Sigmoid colon (tissue), 7 donors: ENCODE measurements around the gene MPST. TPM values are rescaled to one million over a fixed set of nuclear protein-coding genes. Genes with fewer than 3 reads are reported as not detected.

Experiments used
- DNase-seq: peaks from one replicate; pipeline ENCODE4 v3.0.0-alpha.2; 2019
- H3K27ac ChIP-seq, 4 donors: fragments of 200-600 bp; sonication (generic); one replicate each; pipeline ENCODE4 v1.5.1; 2016 to 2019; ENCODE audit warnings: mild to moderate bottlenecking in 1 of 4
- H3K27me3 ChIP-seq, 3 donors: fragments of 200-600 bp; sonication (generic); one replicate each; pipeline ENCODE4 v1.5.1; 2019; ENCODE audit warnings: mild to moderate bottlenecking in 1 of 3
- H3K36me3 ChIP-seq, 4 donors: fragments of 200-600 bp; sonication (generic); one replicate each; pipeline ENCODE4 v1.5.1; 2016 to 2019
- H3K4me1 ChIP-seq, 4 donors: fragments of 200-600 bp; sonication (generic); one replicate each; pipeline ENCODE4 v1.5.1; 2017 to 2019
- H3K4me3 ChIP-seq, 4 donors: fragments of 200-600 bp; sonication (generic); one replicate each; pipeline ENCODE4 v1.5.1; 2017 to 2019; ENCODE audit warnings: mild to moderate bottlenecking in 2 of 4, moderate library complexity in 1 of 4
- H3K9me3 ChIP-seq, 4 donors: fragments of 200-600 bp in 3 of 4; sonication (generic) in 3 of 4; one replicate each; pipeline versions ENCODE4 v1.5.1 to v1.6.1; 2013 to 2019
- CTCF ChIP-seq, 4 experiments: fragments of 450-650 bp in 3 of 4; fragments of 200-600 bp in 1 of 4; IDR thresholded peaks; one replicate each; pipeline ENCODE4 v1.5.1; 2016 to 2019; ENCODE audit warnings: antibody characterized with exemption in 4 of 4, mild to moderate bottlenecking in 3 of 4, moderate library complexity in 2 of 4
- EP300 ChIP-seq, 4 donors: sonication (generic); formaldehyde crosslinking; IDR thresholded peaks; one replicate each; pipeline ENCODE4 v1.6.1; 2017; ENCODE audit warnings: antibody characterized with exemption in 4 of 4
- POLR2A ChIP-seq, 2 donors: fragments of 450-650 bp; IDR thresholded peaks; one replicate each; pipeline ENCODE4 v1.6.1; 2016; ENCODE audit warnings: antibody characterized with exemption in 2 of 2, mild to moderate bottlenecking in 2 of 2, moderate library complexity in 2 of 2
- POLR2AphosphoS5 ChIP-seq, 4 donors: sonication (generic); formaldehyde crosslinking; IDR thresholded peaks; one replicate each; pipeline ENCODE4 v1.6.1; 2017; ENCODE audit warnings: antibody characterized with exemption in 4 of 4
- WGBS, 2 donors: extraction: QIAGEN DNeasy Blood & Tissue Kit; methylation state at CpG; one replicate each; pipeline ENCODE4 v1.1.7; 2013; 5-methylcytosine and 5-hydroxymethylcytosine counted together
- intact Hi-C: fragments of 100-400 bp; cut with DNase I; formaldehyde crosslinking; loops from one replicate; pipeline ENCODE4 v1.15.1; 2023
- polyA plus RNA-seq, 3 donors: library from polyadenylated mRNA; stranded (reverse); fragments of 200-250 nt; gene quantifications; one replicate each; pipeline ENCODE4 v1.2.3, GENCODE V29; 2013
- total RNA-seq, 4 donors: library from RNA; depleted of rRNA; stranded (reverse); fragments of >200 nt; gene quantifications; one replicate each; pipeline ENCODE4 v1.1.0, GENCODE V29; 2016
- donor health status: healthy with polysubstance abuse.
- donor health status: Bipolar disorder and iron deficiency.
- donor health status: healthy.

The MPST gene
- total and polyA plus RNA-seq, 7 donors, result 94.2 to 340 (median 143) TPM

DNA sequence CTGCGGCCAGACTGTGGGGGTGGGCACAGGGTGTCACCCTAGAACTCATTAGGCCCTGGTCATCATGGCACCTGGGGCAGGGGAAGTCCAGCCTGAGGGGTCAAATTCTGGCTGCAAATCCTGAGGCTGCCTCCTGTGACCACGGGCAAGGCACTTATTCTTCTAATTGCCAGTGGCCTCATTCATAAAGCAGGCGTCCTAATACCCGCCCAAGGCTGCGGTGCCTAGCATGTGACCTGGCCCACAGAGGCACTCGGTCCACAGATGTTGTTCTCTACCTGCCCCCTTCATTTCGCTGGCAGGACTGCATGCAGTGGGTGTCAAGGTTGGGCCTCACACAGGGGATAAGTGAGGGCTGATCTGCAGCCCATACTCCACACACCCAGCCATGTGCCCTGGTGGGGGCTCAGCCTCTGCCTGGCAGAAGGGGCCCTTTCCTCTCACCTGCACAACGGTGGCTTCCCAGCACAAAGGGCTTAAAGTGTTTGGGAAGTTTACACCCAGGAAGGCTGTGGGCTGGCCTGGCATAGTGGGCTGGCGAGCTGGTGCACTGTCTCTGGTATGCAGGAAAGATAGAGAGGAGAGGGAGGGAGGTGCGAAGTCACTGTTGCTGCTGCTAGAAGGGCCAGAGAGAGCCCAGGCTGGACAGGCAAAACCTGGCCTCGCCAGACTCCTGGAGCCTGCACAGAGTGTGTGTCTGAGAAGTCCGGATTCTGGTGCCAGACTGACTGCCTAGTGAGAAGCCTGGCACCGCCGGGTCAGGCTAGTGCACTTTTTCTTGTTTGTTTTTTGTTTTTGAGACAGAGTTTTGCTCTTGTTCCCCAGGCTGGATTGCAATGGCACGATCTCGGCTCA, 3.2 kb downstream of the MPST start:
- Histone ChIP-seq H3K4me3 (no peak overlapping the region), H3K4me1 (peaks cover 0 to 39% (median 30%) of the 10 kb centered on the region in 4 donors), H3K9me3 (no peaks in the 10 kb centered on the region), H3K36me3 (peaks cover 4 to 39% (median 18%) of the 10 kb centered on the region in 4 donors), H3K27me3 (no peaks in the 10 kb centered on the region), H3K27ac (no peak overlapping the region)
- no peak for DNase-seq
- TF ChIP-seq EP300 (IDR thresholded peaks at IDR 0.05) (no peak), POLR2A (IDR thresholded peaks at IDR 0.05) (no peak), CTCF (IDR thresholded peaks at IDR 0.05) (no peak), POLR2AphosphoS5 (IDR thresholded peaks at IDR 0.05) (no peak)
- 37 to 71% methylated on average over 16 of the region's 16 CpGs for WGBS, 2 donors
- intact Hi-C loops, result no loop called here

DNA sequence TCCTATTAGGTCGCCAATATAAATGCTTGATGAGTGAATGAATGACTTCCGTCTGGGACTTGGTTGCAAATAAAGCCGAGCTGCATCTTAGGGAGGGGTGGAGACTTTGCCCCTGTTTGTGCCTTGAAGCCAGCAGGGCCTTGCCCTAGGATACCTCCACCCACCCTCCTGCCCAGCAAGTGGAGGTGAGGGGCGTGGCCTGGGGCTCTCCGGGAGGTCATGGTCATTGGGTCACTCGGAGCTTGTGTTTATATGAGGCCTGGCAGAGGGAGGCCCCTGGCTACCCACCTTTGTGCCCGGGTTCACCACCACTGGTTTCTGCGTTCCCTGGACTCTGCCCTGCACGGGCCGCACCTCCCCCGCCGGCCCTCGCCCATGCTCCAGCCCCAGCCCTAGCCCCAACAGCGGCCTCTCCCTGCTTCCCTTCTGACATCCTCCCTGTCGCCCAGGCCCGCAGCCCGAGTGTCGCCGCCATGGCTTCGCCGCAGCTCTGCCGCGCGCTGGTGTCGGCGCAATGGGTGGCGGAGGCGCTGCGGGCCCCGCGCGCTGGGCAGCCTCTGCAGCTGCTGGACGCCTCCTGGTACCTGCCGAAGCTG, 4.3 kb downstream of the MPST start:
- Histone ChIP-seq H3K9me3 (no peaks in the 10 kb centered on the region), H3K4me1 (peaks cover 0 to 28% (median 21%) of the 10 kb centered on the region in 4 donors), H3K4me3 (no peak overlapping the region), H3K36me3 (peaks cover 4 to 49% (median 22%) of the 10 kb centered on the region in 4 donors), H3K27me3 (no peaks in the 10 kb centered on the region), H3K27ac (no peak overlapping the region)
- TF ChIP-seq POLR2AphosphoS5 (IDR thresholded peaks at IDR 0.05) (no peak), EP300 (IDR thresholded peaks at IDR 0.05) (no peak), POLR2A (IDR thresholded peaks at IDR 0.05) (no peak), CTCF (IDR thresholded peaks at IDR 0.05) (no peak)
- DNase-seq, result no peak
- intact Hi-C loops, result no loop called here
- 49 to 73% methylated on average over 34 of the region's 34 CpGs for WGBS, 2 donors

GRCh38 chr22:37024339-37025157, 5.0 kb downstream of the MPST start:
- H3K27ac ChIP-seq, result no peak overlapping the region
- intact Hi-C loops, result no loop called here
- no peak for TF ChIP-seq CTCF (IDR thresholded peaks at IDR 0.05)
- no peak for TF ChIP-seq POLR2AphosphoS5 (IDR thresholded peaks at IDR 0.05)
- no peak for TF ChIP-seq EP300 (IDR thresholded peaks at IDR 0.05)
- no peak for TF ChIP-seq POLR2A (IDR thresholded peaks at IDR 0.05)
- 61 to 89% methylated on average over 71 of the region's 71 CpGs for WGBS, 2 donors
- peaks cover 0 to 28% (median 21%) of the 10 kb centered on the region in 4 donors for H3K4me1 ChIP-seq
- no peaks in the 10 kb centered on the region for H3K27me3 ChIP-seq
- H3K9me3 ChIP-seq, result no peaks in the 10 kb centered on the region
- H3K36me3 ChIP-seq, result peaks cover 4 to 56% (median 29%) of the 10 kb centered on the region in 4 donors
- H3K4me3 ChIP-seq, result no peak overlapping the region
- DNase-seq, result no peak

DNA sequence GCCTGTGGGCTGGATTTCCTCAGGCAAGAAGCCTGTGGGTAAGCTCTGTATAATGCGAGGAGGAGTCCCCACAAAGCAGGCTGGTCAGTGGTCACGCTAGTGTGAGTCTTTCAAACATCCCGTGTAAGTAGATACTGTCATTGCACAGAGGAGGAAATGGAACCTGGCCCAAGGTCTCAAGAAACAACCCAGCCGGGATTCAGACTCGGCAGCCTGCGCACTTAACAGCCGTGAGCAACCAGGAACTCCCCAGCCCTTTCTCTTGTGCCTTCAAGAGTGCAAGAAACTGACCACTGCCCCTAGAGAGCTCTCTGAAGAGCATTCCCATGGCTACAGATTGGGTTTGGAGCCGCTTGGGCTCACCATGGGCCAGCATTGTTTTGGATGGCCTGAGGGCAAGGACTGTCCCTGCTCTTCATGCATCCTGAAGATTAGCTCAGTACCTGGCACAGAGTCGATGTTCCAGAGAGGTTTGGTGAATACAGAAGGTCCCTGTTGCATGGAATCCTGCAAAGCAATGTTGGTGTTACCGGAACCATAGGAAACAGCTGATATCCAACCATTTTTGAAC, 6.0 kb downstream of the MPST start:
- no peak for DNase-seq
- WGBS, 2 donors, result 60 to 82% methylated on average over 10 of the region's 10 CpGs
- no peak overlapping the region for H3K27ac ChIP-seq
- peaks cover 0 to 22% (median 16%) of the 10 kb centered on the region in 4 donors for H3K4me1 ChIP-seq
- TF ChIP-seq CTCF (IDR thresholded peaks at IDR 0.05) (no peak), POLR2A (IDR thresholded peaks at IDR 0.05) (no peak), POLR2AphosphoS5 (IDR thresholded peaks at IDR 0.05) (no peak), EP300 (IDR thresholded peaks at IDR 0.05) (no peak)
- H3K4me3 ChIP-seq, result no peak overlapping the region
- peaks cover 4 to 62% (median 31%) of the 10 kb centered on the region in 4 donors for H3K36me3 ChIP-seq
- H3K9me3 ChIP-seq, result no peaks in the 10 kb centered on the region
- no peaks in the 10 kb centered on the region for H3K27me3 ChIP-seq
- intact Hi-C loops, result no loop called here
